Germinal center (tissue), 1 donor: Measurements from ENCODE around the gene CHRNB2.
A peak's percentile ranks its signal among the peaks of the same experiment; 100 is the strongest.
"Not testable (repeated sequence)": the region's sequence is repeated elsewhere in the genome, so short reads cannot be mapped to it uniquely, and the experiment has no call there.

Experiments used
- DNase-seq: peaks from one replicate; pipeline ENCODE4 v3.0.0; 2012; ENCODE audit warnings: mixed read lengths, low spot score

Gene CHRNB2, protein sequence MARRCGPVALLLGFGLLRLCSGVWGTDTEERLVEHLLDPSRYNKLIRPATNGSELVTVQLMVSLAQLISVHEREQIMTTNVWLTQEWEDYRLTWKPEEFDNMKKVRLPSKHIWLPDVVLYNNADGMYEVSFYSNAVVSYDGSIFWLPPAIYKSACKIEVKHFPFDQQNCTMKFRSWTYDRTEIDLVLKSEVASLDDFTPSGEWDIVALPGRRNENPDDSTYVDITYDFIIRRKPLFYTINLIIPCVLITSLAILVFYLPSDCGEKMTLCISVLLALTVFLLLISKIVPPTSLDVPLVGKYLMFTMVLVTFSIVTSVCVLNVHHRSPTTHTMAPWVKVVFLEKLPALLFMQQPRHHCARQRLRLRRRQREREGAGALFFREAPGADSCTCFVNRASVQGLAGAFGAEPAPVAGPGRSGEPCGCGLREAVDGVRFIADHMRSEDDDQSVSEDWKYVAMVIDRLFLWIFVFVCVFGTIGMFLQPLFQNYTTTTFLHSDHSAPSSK

DNA sequence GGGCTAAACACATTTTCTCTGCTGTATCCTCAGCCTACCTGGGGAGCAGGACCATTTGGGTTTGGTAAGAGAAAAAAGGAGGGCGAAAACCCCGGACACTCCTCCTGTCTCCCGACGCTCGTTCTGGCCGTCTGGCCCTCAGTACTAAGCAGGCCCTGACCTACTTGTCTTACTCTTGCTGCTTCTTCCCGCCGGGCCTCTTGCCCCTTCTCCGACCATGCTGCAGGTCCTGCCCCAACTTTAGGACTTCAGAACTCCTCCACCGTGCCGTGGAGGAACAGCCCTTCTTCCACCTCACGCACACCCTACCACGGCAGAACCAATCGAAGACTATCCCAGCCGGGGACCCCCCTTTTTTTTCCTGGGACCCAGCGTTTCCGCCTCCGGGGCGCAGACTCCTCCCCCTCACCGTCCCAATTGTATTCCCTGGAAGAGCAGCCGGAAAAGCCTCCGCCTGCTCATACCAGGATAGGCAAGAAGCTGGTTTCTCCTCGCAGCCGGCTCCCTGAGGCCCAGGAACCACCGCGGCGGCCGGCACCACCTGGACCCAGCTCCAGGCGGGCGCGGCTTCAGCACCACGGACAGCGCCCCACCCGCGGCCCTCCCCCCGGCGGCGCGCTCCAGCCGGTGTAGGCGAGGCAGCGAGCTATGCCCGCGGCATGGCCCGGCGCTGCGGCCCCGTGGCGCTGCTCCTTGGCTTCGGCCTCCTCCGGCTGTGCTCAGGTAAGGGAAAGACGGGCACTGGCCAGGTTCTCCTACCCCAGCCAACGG lies at the start of gene CHRNB2:
TSS of gene CHRNB2 (plus strand) at position 393 of the 771 bp plus-strand sequence. CDS start at position 660, 267 bp downstream.
- DNase-seq: peak; percentile 90

DNA sequence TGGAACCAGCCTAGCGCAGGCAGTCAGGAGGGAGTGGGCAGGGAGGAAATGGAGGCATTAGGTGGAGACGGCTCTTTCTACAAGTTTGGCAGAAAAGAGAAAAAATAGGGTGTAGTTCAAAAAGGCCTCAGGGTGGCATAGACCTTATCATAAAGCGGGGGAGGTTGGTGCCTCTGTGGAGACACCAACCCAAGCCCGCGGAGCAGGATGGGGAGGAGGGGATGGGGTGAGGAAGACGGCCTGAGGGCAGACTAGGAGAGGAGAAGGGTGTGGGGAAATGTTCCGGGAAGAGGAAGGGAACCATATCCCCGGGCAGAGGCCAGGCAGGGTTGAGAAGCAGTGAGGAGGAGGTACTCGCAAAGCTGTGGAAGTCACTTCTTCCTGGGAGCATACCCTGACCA lies 48.0 kb upstream of the CHRNB2 start:
- no peak for DNase-seq

- no peak for DNase-seq
These were observed 47.2 kb upstream of the CHRNB2 start for GRCh38 chr1:154520333-154520732.

- no peak for DNase-seq
These were observed 45.9 kb upstream of the CHRNB2 start for GRCh38 chr1:154521695-154522094.

DNA sequence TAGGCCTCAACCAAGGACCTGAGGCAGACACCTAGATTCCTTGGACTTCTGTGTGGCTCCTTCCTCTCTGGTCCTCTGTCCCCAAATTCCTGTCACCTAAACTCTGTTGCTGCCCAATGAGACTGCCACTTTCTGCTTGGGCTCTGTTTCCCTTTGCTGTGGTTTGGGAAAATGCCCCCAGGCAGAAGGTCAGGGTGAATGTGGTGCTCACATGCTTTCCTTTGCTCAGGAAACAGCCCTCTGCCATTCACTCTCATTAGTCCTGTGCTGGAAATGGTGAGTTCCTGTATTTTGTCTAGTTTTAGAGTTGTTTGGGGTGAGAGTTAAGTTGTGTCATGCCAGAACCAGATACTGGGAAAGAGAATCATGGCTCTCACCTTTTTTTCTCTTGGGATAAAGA lies 42.7 kb upstream of the CHRNB2 start:
- no peak for DNase-seq

DNA sequence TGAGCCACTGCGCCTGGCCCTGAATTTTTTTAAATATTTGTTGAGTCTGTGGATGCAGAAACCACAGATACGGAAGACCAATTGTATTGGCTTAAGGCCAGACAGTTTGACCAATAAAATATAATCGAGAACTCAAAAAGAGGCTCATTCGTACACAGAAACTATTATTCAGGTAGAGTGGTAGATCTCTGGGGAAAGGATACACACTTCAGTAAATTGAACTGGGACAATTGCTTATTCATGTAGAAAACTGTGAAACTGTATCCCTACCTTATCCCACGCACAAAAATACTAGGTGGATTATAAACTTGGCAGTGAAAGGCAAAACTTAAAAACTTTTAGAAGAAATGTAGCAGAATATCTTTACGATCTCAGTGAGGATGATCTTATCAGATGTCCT lies 40.4 kb upstream of the CHRNB2 start:
- DNase-seq: no peak

- no peak for DNase-seq
These were observed 38.3 kb upstream of the CHRNB2 start for GRCh38 chr1:154529308-154529707.

DNA sequence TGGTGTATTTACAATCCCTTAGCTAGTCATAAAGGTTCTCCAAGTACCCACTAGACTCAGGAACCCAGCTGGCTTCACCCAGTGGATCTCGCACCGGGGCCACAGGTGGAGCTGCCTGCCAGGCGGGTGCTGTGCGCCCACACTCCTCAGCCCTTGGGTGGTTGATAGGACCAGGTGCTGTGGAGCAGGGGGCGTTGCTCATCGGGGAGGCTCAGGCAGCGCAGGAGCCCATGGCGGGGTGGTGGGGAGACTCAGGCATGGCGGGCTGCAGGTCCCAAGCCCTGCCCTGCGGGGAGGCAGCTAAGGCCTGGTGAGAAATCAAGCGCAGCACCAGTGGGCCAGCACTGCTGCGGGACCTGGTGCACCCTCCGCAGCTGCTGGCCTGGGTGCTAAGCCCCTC lies 35.6 kb upstream of the CHRNB2 start:
- not testable (repeated sequence) for DNase-seq

- peak; percentile 23 for DNase-seq
These were observed 33.4 kb upstream of the CHRNB2 start for GRCh38 chr1:154533952-154534844.

DNA sequence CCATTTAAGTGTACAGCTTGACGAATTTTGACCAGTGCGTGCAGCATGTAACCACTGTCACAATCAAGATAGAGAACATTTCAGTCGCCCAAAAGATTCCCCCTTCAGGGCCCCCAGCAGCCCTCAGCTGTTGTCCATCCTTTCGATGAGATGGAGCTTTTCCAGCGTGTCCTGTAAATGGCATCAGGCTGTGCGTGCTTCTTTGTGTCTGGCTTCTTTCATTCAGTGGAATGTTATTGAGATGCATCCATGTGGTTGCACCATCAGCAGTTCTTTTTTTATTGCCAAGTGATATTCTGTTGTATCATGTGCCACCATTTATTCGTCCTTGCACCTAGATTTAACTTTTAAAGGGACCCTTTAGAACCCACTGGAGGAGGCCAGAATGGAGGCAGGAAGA lies 31.0 kb upstream of the CHRNB2 start:
- DNase-seq: no peak

DNA sequence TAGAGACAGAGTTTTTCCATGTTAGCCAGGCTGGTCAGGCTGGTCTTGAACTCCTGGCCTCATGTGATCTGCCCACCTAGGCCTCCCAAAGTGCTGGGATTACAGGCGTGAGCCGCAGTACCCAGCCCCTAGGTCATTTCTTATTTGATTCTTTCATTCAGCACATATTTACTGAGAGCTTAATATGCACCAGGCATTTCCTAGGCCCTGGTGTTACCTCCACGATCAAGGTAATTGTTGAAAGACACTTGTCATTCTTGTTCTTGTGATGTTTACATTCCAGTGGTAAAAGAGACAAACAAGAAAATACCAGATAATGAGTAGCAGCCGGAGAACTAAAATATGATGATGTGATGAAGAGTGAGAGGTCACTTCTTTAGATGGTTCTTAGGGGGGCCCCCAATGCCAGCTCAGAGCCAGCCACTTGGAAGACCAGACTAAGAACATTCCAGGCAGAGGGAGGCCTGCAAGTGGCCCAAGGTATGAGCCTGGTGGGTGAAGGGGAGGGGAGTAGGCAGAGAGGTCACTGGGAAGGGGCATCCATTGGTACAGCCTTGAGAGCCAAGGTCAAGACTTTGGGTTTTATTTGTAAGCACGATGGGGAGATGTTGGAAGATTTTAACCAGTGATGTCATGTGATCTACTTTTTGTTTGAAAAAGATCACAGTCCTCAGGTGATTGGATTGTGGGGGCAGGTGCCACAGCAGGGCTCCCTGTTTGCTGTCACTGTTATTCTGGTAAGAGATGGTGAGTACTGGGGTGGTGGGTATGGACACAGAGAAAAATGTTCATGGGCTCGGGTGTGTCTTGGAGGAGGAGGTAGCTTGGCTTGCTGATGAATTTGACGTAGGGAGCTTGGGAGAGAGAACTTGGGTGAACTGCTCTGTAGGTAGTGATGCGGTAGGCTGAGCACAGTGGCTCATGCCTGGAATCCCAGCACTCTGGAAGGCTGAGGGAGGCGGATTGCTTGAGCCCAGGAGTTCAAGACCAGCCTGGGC lies 27.8 kb upstream of the CHRNB2 start:
- DNase-seq: no peak

DNA sequence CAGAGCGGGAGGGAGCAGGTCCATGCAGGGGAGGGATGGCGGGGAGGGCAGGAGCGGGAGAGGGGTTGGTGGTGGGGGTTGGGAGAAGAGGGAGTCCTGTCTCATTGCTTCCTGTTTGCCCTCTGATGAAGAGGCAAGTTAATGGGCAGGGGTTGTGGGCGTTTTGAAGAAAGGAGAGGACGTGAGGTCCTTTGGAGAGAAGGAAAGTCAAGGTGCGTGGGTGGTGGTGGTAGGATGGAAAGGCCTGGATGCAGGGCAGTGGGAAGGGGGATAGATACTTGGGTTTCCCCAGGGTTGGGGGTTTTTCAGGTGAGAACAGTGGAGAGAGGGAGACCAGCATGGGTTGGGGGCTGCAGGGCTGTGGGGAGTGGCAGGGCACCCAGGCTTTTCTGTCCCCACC lies 26.3 kb upstream of the CHRNB2 start:
- no peak for DNase-seq

DNA sequence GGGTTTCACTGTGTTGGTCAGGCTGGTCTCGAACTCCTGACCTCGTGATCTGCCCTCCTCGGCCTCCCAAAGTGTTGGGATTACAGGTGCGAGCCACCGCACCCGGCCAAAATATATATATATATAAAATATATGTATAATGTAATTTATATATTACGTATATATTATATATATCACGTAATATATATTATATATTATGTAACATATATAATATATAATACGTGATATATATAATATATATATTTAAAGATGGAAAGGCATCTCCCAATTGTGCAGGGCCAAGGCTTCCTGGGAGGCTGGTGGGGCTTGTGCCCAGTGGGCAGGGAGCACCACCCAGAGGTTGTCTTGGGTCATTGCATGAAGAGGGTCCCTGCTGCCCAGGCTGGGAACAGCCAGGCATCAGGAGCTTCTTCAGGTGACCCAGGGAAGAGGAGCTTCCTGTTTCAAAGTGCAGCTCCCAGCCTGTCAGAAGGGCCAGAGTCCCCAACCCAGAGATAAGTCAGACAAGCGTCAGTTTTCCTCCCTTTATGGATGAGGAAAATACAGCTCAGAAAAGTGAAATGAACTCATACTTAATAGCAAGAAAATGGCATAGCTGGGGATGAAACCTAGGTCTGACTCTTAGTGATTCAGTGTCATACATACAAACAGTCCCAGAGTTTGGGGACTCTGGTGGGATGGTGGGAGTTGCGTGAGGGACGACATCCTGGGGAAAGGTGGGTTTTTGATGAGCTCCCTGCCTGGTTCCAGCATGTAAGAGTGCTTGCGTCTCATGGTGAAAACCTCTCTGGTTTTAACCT lies 21.1 kb upstream of the CHRNB2 start:
- peak; percentile 77 for DNase-seq

- DNase-seq: no peak
These were observed 20.4 kb upstream of the CHRNB2 start for GRCh38 chr1:154547105-154547732.

GRCh38 chr1:154548028-154548427 lies 19.6 kb upstream of the CHRNB2 start:
- no peak for DNase-seq

DNA sequence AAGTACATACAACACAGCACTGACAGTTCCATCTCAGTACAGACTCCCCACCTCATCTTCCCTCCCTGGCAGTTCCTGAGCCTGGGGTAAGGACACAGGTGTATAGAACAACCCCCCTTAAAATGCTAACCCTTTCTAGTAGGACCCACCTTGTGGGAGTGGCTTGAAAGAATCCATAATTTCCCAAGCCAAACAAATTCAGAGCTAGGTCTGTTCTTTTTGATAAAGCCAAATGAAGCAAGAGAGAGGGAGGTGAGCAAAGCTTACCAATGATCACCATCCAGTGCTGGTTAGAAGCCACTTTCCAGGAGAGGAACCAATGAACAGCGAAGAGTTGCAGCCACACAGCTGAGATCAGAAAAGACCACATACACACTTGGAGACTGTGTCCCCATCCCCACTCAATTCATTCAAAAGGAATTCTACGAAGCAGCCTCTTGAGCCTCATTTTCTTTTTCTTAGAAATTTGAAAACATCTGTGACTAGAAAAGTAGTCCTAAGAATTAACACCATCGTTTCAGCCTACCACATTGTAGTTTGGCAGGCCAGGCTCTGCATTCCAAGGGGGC lies 18.3 kb upstream of the CHRNB2 start:
- DNase-seq: no peak

DNA sequence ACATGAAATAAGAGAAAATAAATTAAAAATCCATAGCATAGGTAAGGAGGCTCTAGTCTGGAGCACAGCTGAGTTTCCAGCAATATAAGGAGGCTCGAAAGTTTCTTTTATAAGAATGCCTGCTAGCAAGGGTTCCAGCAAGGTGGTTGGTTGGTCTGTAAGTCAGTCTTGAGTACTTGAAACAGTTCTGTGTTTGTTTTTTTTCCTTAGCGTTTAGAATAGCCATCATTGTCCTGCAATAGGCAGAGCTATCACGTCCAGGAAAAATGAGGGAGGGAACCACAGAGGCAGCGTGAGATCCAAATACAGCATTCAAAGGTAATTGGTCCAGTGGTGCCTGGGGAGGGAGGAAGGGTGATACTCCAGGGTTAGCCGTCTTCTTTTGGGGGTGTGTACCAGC lies 17.5 kb upstream of the CHRNB2 start:
- no peak for DNase-seq

DNA sequence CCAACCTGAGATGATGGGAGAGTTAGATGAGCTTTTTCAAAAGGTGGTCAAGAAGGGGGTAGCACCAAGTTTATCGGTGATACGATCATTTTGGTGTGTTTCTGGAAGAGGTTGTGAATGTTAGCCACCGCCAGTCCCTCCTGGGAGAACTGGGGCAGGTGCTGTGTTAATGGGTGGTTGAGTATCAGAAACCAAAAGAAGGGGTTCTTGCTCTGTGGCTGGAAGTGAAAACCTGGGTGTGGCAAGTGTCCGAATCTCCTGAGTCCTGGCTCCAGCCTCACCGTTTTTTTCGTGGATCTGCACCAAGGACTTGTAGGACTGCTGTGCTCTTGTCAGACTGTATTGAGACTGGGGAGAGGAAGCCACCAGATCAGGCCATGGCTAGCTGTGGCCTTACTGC lies 16.9 kb upstream of the CHRNB2 start:
- no peak for DNase-seq

GRCh38 chr1:154551474-154551873 lies 16.1 kb upstream of the CHRNB2 start:
- DNase-seq: no peak
